HG03159 (cell line): Measurements from ENCODE around the gene ZNF492.
A peak's percentile ranks its signal among the peaks of the same experiment; 100 is the strongest.
"Not testable (repeated sequence)": the region's sequence is repeated elsewhere in the genome, so short reads cannot be mapped to it uniquely, and the experiment has no call there.

Experiments
- ATAC-seq: cut with Tn5 transposase; IDR thresholded peaks from one replicate; pipeline ENCODE4 v1.9.1; 2021; ENCODE audit warnings: mild to moderate bottlenecking, moderate library complexity; ENCODE audit not compliant: unreplicated experiment

ZNF492 gene

GRCh38 chr19:22617181-22617580 lies 16.9 kb upstream of the ZNF492 start:
- ATAC-seq = not testable (repeated sequence)

DNA sequence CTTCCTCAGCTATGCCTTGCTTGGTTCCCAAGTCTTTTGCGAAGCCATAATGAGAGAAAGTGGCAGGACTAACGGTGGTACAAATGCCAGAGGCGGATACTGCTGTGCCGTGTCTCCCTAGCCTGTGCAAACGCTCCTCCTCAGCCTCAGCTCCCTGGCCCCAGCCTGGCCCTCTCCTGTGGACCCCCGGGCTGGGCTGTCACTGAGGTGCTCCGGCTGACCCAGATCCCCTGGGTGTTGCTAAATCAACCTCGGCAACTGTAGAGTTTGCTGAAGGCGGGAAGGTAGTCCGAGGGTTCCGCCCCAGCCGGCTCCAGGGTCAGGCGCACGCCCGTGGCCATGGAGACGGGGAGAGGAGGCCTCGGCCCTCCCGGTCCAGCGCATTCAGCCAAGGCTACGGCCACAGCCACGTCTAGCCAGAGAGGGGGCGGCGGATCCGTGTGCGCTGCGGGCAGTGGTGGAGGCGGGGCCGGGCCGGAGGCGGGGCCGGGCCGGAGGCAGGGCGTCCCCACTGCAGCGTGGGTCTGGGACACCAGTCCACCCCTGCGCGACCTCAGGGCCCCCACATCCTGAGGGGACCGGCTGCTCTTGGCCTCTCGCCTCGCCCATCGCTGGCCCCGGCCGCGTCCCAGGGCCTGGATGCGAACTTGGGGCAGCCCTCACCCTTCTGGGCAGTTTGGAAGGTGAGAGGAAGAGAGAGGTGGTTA lies 16.4 kb upstream of the ZNF492 start:
- ATAC-seq = no peak

DNA sequence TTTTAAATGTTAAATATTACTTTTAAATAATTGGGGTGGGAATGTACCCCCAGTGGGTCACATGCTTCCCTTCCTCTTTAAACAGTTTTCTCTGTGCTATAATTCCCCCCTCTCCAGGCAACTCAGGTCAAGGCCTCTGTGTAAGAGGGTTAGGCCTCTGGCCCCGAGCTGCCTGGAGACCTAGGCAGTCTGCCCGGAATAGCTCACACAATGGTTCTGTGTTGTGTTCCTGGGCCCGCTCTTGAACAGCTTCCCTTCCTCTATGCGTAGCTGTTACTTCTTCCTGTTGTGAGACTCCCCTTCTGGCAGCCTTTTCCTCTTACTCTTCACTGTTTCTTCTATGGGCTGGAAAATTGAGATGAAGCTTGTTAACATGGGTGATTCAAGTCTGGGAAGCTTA lies 14.8 kb upstream of the ZNF492 start:
- no peak for ATAC-seq

DNA sequence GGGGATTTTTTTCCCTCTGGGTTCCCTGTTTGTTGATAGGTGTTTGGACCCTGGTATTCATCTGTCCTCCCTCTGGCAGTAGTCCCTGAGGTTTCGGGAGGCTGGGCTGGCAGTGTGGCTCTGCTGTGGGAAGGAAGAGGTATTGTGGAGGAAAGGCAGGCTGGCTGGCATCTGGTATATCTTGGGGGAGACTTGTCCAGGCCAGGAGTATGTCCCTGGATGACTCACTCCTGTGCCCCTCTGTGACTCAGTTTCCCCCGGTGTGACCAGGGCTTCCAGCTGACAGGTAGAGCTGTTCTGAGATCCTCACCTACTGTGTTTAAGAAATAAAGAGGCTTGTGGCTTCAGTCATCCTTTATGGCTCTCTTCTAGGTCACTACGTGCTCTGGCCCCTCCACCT lies 14.2 kb upstream of the ZNF492 start:
- no peak for ATAC-seq

DNA sequence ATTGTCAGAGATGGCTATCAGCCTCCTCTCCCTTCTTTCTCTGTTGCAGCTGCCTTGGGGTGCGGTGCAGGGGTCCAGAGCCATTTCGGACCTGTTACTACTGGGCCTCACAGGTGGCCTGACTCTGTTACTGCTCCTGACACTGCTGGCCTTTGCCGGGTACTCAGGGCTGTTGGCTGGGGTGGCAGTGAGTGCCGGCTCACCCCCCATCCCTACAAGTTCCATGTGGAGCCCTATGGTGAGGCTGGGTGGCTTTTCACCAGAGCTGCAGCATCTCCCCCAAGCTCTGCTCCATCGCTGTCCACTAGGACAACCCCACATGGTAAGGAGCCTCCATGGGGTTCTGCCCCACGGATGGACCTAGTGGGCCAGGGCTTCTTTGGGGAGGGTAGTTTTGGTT lies 13.7 kb upstream of the ZNF492 start:
- ATAC-seq = no peak

DNA sequence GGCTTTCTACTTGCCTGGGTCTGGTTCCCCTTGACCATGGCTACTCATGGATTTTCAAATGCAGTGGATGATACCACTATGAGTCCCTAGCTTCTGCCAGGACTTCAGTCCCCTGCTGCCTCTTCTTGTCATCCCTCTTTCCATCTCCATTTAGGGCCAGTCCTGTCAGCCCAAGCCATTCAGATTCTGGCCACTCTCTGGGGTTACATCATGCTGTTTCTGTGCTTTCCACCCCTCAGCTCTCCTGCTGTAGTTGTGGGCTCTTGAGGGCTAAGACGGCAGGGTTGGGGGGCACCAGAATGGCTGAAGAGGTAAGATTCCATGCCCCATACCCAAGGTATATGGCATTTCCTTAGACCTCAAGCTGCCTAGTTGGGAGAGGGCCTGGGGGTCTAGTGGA lies 13.2 kb upstream of the ZNF492 start:
- no peak for ATAC-seq

- no peak for ATAC-seq
Observed at GRCh38 chr19:22622020-22622419, 12.1 kb upstream of the ZNF492 start.

DNA sequence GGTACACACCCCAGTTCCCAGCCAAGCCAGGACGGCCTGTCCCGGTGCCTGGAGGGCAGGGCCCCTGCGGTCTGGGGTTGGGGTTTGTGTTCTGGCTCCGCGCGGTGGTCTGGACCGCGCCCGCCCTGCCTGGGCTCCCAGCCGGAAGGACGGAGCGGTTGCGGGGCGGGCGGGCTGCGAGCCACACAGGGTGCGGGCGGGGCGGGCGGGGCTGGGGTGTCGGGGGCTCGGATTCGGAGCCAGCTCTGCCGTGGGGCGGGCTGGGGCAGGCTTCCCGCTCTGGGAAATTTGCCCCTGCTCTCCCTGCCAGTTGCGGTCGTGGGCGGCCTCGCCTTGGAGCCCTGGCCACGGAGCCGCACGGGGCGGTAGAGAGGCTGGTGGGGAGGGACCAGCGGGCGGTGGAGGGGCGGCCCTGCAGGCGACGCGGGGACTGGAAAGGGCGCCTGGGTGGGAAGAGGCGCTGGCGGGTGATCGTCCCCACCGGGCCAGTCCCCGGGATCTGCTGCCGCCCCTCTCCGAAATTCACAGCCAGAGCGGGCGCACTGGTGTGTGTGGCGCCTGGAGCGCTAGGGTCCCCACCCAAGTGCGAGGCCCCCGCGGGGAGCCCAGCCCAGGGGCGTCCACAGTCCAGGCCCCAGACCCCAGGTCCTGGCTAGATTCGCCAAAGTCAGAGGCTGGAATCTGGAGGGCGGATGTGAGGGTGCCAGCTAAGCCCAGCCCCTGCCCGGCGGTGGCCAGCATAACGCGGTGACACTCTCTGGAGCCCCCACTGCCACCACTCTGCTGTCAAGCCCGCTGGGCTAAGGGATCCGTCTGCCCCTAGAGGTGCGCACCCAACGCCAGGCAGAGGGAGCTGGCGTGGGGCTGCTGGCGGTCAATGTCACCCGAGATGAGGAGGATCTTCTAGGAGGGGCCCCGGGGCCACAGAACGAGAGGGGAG lies 11.0 kb upstream of the ZNF492 start:
- ATAC-seq = no peak

DNA sequence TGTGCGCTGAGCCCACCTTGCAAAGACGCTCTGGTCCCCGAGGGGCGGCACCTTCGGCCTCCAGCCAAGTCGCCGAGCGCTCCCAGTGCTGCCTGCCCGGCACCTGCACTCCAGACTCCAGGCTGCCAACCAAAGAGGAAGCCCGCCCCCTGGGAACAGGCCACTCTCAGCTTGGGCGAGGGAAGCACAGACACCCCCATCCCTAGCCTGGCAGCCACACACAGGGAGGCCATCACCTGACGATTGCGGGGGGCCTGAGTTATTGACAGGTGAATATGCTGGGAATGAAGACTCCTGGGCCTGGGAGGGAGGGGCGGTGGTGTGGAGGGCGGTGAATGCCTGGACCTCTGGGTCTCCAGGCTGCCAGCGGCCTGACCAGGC lies 10.3 kb upstream of the ZNF492 start:
- ATAC-seq = no peak

DNA sequence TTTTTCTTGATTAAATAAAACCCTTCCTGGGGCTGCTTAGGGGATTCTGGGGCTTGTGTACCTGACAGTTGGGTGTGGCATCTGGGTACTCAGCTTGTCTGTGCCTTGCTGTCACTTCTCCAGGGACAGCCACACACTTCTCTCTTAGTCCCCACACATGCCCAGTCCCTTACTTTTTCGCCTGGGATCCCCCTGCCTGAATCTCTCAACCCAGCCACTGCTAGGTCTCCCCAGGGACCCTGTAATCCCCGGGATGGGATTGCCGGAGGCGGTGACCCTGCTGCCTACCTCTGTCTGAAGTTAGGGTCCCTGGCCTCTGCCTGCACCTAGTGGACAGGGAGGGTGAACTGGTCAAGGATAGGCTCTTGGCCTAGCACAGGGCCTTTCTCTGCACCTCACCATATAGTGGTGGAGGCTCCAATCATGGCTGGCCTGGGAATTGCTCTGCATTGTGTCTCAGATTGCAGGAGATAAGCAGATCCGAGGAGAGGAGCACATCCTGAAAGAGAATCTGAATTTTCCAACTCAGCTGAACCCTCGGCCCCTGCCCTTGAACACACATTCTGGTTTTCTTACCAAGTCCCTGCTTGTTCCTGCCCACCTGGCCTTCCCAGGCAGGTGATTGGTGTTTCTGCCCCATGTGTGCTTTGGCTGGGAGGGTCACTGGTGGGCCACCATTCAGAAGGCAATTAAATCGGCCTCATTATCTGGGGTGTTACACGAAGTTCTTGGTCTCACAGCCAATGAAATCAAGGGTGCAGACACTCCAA lies 8.7 kb upstream of the ZNF492 start:
- no peak for ATAC-seq

GRCh38 chr19:22627526-22627925 lies 6.6 kb upstream of the ZNF492 start:
- ATAC-seq = no peak

- no peak for ATAC-seq
Observed at GRCh38 chr19:22628401-22628800, 5.7 kb upstream of the ZNF492 start.

DNA sequence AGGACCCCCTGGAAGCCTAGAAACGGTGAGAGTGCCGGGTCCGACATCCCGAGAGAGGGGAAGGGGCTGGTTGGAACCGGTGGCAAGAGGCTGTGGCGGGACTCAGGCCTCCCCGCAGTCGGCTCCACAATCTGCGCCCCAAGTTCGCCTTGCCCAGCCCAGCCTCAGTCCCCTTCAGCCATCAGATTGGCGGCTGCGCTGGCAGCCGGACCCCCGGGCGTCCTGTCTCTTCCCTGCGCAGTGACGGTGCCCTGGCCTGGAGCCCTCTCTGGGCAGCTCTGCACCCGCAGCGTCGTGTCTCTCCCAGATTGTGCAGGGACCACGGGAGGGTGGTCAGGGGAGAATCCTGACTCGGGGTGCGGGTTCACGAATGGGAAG lies 315 bp downstream of the ZNF492 start:
- peak; percentile 23 for ATAC-seq

DNA sequence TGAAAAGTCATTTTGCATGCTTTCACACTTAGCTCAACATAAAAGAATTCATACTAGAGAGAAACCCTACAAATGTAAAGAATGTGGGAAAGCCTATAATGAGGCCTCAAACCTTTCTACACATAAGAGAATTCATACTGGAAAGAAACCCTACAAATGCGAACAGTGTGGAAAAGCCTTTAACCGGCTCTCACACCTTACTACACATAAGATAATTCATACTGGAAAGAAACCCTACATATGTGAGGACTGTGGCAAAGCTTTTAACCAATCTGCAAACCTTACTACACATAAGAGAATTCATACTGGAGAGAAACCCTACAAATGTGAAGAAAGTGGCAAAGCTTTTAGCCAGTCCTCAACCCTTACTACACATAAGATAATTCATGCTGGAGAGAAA lies 51.4 kb downstream of the ZNF492 start:
- ATAC-seq = not testable (repeated sequence)

- ATAC-seq = not testable (repeated sequence)
Observed at GRCh38 chr19:22702661-22703060, 68.5 kb downstream of the ZNF492 start.

DNA sequence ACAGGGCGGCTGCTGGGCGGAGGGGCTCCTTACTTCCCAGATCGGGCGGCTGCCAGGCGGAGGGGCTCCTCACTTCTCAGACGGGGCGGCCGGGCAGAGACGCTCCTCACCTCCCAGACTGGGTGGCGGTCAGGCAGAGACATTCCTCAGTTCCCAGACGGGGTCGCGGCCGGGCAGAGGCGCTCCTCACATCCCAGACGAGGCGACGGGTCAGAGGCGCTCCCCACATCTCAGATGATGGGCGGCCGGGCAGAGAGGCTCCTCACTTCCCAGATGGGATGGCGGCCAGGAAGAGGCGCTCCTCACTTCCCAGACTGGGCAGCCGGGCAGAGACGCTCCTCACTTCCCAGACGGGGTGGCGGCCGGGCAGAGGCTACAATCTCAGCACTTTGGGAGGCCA lies 69.0 kb downstream of the ZNF492 start:
- ATAC-seq = not testable (repeated sequence)

- no peak for ATAC-seq
Observed at GRCh38 chr19:22708983-22709382, 74.9 kb downstream of the ZNF492 start.
